Tibial nerve (tissue), 4 donors: Measurements from ENCODE around the gene VPS4A.

ENCODE experiments used
- CTCF ChIP-seq, 5 experiments: fragments of 200-600 bp in 3 of 5; fragments of 450-650 bp in 2 of 5; sonication (generic) in 3 of 5; IDR thresholded peaks; one replicate each; pipeline ENCODE4 v1.5.1; 2016 to 2019; ENCODE audit warnings: antibody characterized with exemption in 5 of 5, mild to moderate bottlenecking in 3 of 5, moderate library complexity in 2 of 5
- EP300 ChIP-seq, 2 donors: sonication (generic); formaldehyde crosslinking; IDR thresholded peaks; one replicate each; pipeline ENCODE4 v1.6.1; 2017; ENCODE audit warnings: antibody characterized with exemption in 2 of 2, mild to moderate bottlenecking in 1 of 2
- POLR2A ChIP-seq, 2 donors: fragments of 450-650 bp; IDR thresholded peaks; one replicate each; pipeline ENCODE4 v1.6.1; 2017; ENCODE audit warnings: antibody characterized with exemption in 2 of 2, mild to moderate bottlenecking in 2 of 2, moderate library complexity in 2 of 2

- TF ChIP-seq CTCF (IDR thresholded peaks at IDR 0.05) (no peak), EP300 (IDR thresholded peaks at IDR 0.05) (no peak), POLR2A (IDR thresholded peaks at IDR 0.05) (no peak)
These were observed 10.0 kb upstream of the VPS4A start for GRCh38 chr16:69301187-69301586.
